AG04449 (cell line): ENCODE data around the gene PCNT.

Experiments
- CTCF ChIA-PET: fragments of 350-600 bp; formaldehyde crosslinking; extraction: SDS; loops from one replicate; lab custom pipeline; 2021; ENCODE audit warnings: antibody characterized with exemption; lab: Yijun Ruan, JAX
- POLR2A ChIA-PET: fragments of 400-600, 350-600 bp; formaldehyde crosslinking; extraction: SDS; loops from one replicate; lab custom pipeline; 2020; ENCODE audit warnings: antibody characterized with exemption, inconsistent platforms; lab: Yijun Ruan, JAX
- DNase-seq: peaks from one replicate; pipeline ENCODE4 v3.0.0-alpha.2; 2010; ENCODE audit warnings: low read depth, low spot score
- H3K4me3 ChIP-seq: 2 replicates; pipeline ENCODE4 v1.5.1; 2011; ENCODE audit warnings: low read depth, mild to moderate bottlenecking, control low read depth, low read length
- TF ChIP-seq, protein P1 (sequence below): IDR thresholded peaks from one replicate; pipeline ENCODE4 v1.5.1; 2011; ENCODE audit warnings: mild to moderate bottlenecking, moderate library complexity, low read length, control low read depth, inconsistent platforms; ENCODE audit not compliant: insufficient read depth; ENCODE audit errors: missing control alignments

The PCNT gene

GRCh38 chr21:46361935-46362334 is 38.0 kb downstream of the PCNT start:
- ChIA-PET POLR2A (no interaction called here), CTCF (no interaction called here)
- no peak for DNase-seq
- H3K4me3 ChIP-seq = no peak overlapping the region
- TF ChIP-seq, protein P1, sequence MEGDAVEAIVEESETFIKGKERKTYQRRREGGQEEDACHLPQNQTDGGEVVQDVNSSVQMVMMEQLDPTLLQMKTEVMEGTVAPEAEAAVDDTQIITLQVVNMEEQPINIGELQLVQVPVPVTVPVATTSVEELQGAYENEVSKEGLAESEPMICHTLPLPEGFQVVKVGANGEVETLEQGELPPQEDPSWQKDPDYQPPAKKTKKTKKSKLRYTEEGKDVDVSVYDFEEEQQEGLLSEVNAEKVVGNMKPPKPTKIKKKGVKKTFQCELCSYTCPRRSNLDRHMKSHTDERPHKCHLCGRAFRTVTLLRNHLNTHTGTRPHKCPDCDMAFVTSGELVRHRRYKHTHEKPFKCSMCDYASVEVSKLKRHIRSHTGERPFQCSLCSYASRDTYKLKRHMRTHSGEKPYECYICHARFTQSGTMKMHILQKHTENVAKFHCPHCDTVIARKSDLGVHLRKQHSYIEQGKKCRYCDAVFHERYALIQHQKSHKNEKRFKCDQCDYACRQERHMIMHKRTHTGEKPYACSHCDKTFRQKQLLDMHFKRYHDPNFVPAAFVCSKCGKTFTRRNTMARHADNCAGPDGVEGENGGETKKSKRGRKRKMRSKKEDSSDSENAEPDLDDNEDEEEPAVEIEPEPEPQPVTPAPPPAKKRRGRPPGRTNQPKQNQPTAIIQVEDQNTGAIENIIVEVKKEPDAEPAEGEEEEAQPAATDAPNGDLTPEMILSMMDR = no peak

- TF ChIP-seq, protein P1 = no peak
- ChIA-PET POLR2A (no interaction called here), CTCF (no interaction called here)
- no peak overlapping the region for H3K4me3 ChIP-seq
- no peak for DNase-seq
These were observed 39.0 kb downstream of the PCNT start for GRCh38 chr21:46362946-46363345.

DNA sequence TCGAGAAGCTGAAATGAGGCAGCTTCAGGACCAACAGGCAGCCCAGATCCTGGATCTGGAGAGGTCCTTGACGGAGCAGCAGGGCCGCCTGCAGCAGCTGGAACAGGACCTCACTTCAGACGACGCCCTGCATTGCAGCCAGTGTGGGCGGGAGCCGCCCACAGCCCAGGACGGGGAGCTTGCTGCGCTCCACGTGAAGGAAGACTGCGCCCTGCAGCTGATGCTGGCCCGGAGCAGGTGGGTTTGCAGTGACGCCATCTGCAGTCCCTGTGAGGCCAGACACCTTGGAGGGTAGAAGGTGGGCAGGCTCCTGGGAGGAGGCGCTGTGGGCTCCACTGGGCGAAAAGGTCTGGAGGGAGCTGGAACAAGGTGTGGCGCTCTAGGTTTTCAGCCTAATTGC is 39.7 kb downstream of the PCNT start:
- ChIA-PET POLR2A (no interaction called here), CTCF (interaction anchor here (1.5 kb wide), 1 partner anchor 38 kb away, joined by 3 read pairs; no protein-coding TSS in a partner anchor)
- no peak overlapping the region for H3K4me3 ChIP-seq
- TF ChIP-seq, protein P1 = no peak
- DNase-seq = no peak

DNA sequence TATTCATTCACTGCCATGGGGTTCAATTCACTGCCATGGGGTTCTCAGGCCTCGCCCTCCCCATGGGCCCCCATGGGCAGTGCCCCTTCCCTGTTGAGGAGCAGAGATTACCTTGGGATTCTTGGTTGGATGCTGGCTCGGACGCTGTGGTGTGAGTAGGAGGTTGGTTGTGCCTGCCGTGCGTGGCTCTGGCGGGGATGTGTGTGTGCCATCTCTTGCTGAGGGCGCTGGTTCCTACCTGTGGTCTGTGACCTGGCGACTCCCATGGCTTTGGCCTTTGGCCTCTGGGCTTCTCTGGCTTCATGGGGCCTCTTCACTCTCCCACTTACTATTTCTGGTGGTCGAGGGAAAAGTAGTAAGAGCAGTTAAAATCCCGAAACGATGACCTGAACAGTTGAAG is 42.1 kb downstream of the PCNT start:
- ChIA-PET POLR2A (no interaction called here), CTCF (no interaction called here)
- TF ChIP-seq, protein P1 = no peak
- DNase-seq = no peak
- H3K4me3 ChIP-seq = no peak overlapping the region

GRCh38 chr21:46366561-46366960 is 42.6 kb downstream of the PCNT start:
- ChIA-PET POLR2A (no interaction called here), CTCF (no interaction called here)
- TF ChIP-seq, protein P1 = no peak

GRCh38 chr21:46366966-46367365 is 43.0 kb downstream of the PCNT start:
- POLR2A ChIA-PET = no interaction called here
- no peak overlapping the region for H3K4me3 ChIP-seq
- CTCF ChIA-PET = no interaction called here
- no peak for DNase-seq
- TF ChIP-seq, protein P1 = no peak

More at GRCh38 chr21:46366561-46366960, 42.6 kb downstream of the PCNT start:
- no peak overlapping the region for H3K4me3 ChIP-seq
- DNase-seq = no peak
